Epithelial cell of esophagus (primary cell): ENCODE results near the gene GPR152.
"Not testable (repeated sequence)": the region's sequence is repeated elsewhere in the genome, so short reads cannot be mapped to it uniquely, and the experiment has no call there.

Experiments
- DNase-seq: peaks from one replicate; pipeline ENCODE4 v3.0.0; 2010; ENCODE audit warnings: low read depth
- H3K4me3 ChIP-seq: 2 replicates; pipeline ENCODE4 v1.5.1; 2011; ENCODE audit warnings: mild to moderate bottlenecking, low read length, control low read depth
- TF ChIP-seq, protein P1 (sequence below): IDR thresholded peaks from 2 replicates; pipeline ENCODE4 v1.5.1; 2011; ENCODE audit warnings: low read depth, mild to moderate bottlenecking, low read length, control low read depth, inconsistent platforms; ENCODE audit not compliant: insufficient read depth; ENCODE audit errors: missing control alignments

Gene GPR152

DNA sequence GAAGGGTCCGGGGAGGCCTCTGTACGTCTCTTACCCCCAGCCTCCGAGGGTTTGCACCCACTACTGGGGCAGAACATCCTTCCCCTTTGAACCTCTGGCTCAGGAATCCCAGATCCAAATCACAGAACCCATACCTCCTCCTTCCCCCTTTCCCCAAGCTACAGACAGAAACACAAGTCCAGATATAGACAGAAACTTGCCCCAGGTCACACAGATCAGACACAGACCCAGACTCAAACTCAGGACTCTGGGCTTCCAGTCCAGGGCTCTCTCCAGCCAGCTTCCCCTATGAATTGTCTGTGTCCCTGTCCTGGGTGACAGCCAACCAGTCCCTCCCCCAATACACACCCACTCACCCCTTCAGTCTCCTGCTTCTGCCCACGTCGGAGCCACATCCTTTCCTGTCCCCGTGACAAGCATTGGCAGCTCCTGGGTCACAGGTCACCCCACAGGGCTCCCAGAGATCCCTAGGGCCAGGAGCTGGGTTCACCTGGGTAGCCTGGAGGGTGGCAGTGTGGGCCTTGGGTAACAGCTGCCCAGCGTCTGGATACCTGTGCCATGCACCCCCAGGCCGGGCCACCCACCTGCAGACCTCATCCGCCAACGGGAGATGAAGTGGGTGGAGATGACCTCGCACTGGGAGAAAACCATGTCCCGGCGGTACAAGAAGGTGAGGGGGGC lies 47.9 kb downstream of the GPR152 start:
- H3K4me3 ChIP-seq, result no peak overlapping the region
- TF ChIP-seq, protein P1, sequence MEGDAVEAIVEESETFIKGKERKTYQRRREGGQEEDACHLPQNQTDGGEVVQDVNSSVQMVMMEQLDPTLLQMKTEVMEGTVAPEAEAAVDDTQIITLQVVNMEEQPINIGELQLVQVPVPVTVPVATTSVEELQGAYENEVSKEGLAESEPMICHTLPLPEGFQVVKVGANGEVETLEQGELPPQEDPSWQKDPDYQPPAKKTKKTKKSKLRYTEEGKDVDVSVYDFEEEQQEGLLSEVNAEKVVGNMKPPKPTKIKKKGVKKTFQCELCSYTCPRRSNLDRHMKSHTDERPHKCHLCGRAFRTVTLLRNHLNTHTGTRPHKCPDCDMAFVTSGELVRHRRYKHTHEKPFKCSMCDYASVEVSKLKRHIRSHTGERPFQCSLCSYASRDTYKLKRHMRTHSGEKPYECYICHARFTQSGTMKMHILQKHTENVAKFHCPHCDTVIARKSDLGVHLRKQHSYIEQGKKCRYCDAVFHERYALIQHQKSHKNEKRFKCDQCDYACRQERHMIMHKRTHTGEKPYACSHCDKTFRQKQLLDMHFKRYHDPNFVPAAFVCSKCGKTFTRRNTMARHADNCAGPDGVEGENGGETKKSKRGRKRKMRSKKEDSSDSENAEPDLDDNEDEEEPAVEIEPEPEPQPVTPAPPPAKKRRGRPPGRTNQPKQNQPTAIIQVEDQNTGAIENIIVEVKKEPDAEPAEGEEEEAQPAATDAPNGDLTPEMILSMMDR, result no peak
- DNase-seq, result no peak

DNA sequence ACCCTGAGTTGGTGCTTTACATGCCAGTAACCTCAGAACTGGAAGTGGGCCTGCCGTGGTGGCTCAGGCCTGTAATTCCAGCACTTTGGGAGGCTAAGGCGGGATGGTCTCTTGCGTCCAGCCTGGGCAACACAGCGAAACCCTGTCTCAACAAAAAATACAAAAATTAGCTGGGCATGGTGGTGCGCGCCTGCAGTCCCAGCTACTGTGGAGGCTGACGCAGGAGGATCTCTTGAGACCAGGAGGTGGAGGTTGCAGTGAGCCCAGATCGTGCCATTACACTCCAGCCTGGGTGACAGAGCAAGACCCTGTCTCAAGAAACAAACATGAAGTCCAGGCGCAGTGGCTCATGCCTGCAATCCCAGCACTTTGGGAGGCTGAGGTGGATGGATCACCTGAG lies 49.4 kb downstream of the GPR152 start:
- DNase-seq, H3K4me3 ChIP-seq: not testable (repeated sequence)

DNA sequence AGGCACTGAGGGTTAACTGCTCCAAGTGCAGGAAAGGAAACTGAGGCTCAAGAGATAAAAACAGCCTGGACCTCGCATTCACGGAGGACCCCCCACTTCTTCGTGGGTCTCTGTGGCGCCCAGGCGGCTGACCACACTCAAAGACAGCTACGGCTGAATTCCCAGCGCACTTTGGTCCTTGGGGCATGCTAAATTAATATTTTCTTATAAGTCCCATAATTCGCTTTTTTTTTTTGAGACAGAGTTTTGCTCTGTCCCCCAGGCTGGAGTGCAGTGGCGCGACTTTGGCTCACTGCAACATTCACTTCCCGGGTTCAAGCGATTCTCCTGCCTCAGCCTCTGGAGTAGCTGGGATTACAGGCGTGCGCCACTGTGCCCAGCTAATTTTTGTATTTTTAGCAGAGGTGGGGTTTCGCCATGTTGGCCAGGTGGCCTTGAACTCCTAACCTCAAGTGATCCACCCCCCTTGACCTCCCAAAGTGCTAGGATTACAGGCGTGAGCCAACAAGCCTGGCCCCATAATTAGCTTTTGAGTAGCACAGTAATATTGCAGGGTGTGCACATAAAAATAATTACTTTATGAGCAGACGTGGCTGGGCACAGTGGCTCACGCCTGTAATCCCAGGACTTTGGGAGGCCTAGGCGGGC lies 50.2 kb downstream of the GPR152 start:
- not testable (repeated sequence) for DNase-seq
- peak overlapping the region; percentile 20 for H3K4me3 ChIP-seq

DNA sequence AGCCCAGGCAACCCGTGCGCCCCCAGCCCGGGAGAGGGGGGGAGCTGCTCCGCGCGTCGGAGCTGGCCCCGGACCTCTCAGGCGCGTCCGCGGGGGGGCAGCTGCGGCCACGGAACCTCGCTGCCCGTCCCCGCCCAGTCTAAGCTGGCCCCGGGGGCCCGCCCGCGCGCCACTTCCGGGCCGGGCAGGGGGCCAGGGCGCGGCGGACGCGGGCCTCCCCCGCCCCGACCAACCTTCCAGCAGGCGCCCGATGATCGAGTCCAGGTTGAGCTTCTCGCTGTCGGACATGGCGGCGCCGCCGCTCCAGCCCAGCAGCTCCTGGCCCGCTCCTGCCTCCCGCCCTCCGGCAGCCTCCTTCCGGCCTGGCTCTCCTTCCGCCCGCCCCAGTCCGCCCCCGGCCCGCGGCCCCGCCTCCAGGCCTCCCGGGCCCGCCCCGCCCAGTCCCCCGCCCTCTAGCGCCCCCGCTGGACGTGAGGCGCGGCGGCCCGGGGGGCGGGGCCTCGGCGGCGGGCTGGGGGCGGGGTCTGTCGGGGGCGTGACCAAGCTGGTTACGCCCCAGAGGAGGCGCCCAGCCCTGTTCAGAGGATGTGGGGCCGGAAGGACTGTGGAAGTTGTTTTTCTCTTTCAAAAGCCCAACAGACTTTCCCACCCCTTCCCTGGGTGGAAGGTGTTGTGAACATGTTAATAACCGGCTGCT lies 50.9 kb downstream of the GPR152 start, which contains the start of gene PPP1CA:
TSS of gene PPP1CA (minus strand) at position 364 of the 697 bp plus-strand sequence. CDS start at position 288, 76 bp downstream.
- DNase-seq, result peak; percentile 90
- TF ChIP-seq, protein P1, result peak; percentile 10
- peak within 1 kb of the TSS; percentile 82 for H3K4me3 ChIP-seq
